DOHH2 (cell line): ENCODE measurements around the gene BCL3.

Source experiments
- H3F3A ChIP-seq: fragments of 200-600 bp; sonication (generic), shearing (Covaris generic); 2 replicates; pipeline ENCODE4 v1.6.0; 2016; ENCODE audit warnings: antibody characterized with exemption, mild to moderate bottlenecking; ENCODE audit not compliant: control insufficient read depth, insufficient read depth
- H3K27ac ChIP-seq: fragments of 200-600 bp; sonication (generic); 2 replicates; pipeline ENCODE4 v1.5.1; 2014; ENCODE audit warnings: low read depth, mild to moderate bottlenecking, low read length, moderate library complexity
- H3K27me3 ChIP-seq: fragments of 200-600 bp; sonication (generic); 2 replicates; pipeline ENCODE4 v1.6.1; 2014; ENCODE audit warnings: mild to moderate bottlenecking, low read length, mixed read lengths; ENCODE audit not compliant: control insufficient read depth
- H3K36me3 ChIP-seq: fragments of 200-600 bp; sonication (generic); 2 replicates; pipeline ENCODE4 v1.6.1; 2014; ENCODE audit warnings: mild to moderate bottlenecking, low read length, moderate library complexity, mixed read lengths; ENCODE audit not compliant: control insufficient read depth
- H3K4me1 ChIP-seq: fragments of 200-600 bp; sonication (generic); 2 replicates; pipeline ENCODE4 v1.6.1; 2014; ENCODE audit warnings: mild to moderate bottlenecking, low read length, mixed read lengths; ENCODE audit not compliant: control insufficient read depth
- H3K4me2 ChIP-seq: fragments of 200-600 bp; sonication (generic); 2 replicates; pipeline ENCODE4 v1.6.0; 2014; ENCODE audit warnings: mild to moderate bottlenecking, low read length, moderate library complexity
- H3K4me3 ChIP-seq: fragments of 200-600 bp; sonication (generic); 2 replicates; pipeline ENCODE4 v1.5.1; 2014; ENCODE audit warnings: mild to moderate bottlenecking, low read length, mixed read lengths
- H3K79me2 ChIP-seq: fragments of 200-600 bp; sonication (generic); 2 replicates; pipeline ENCODE4 v1.6.1; 2014; ENCODE audit warnings: mild to moderate bottlenecking, low read length, mixed read lengths; ENCODE audit not compliant: control insufficient read depth
- H3K9me2 ChIP-seq: fragments of 200-600 bp; sonication (generic); replicated peaks from 2 replicates; pipeline ENCODE4 v1.6.1; 2014; ENCODE audit warnings: mild to moderate bottlenecking, low read length, mixed read lengths; ENCODE audit not compliant: control insufficient read depth
- H3K9me3 ChIP-seq: fragments of 200-600 bp; sonication (generic); 2 replicates; pipeline ENCODE4 v1.6.1; 2014; ENCODE audit warnings: antibody characterized with exemption, low read length, mixed read lengths; ENCODE audit not compliant: control insufficient read depth, insufficient read depth
- H4K20me1 ChIP-seq: fragments of 200-600 bp; sonication (generic); 2 replicates; pipeline ENCODE4 v1.6.0; 2014; ENCODE audit warnings: low read depth, mild to moderate bottlenecking, antibody characterized with exemption, low read length, moderate library complexity; ENCODE audit not compliant: control insufficient read depth, insufficient read depth
- EZH2phosphoT487 ChIP-seq: fragments of 200-600 bp; sonication (generic); IDR thresholded peaks from 2 replicates; pipeline ENCODE4 v1.6.1; 2017; ENCODE audit warnings: borderline replicate concordance, mild to moderate bottlenecking, antibody characterized with exemption, low read length, moderate library complexity, mixed read lengths
- TF ChIP-seq, protein P1 (sequence below): fragments of 200-600 bp; sonication (generic); IDR thresholded peaks from one replicate; pipeline ENCODE4 v1.5.1; 2014; ENCODE audit warnings: antibody characterized with exemption, mild to moderate bottlenecking, low read depth, low read length; ENCODE audit not compliant: poor library complexity, severe bottlenecking

The BCL3 gene

GRCh38 chr19:44745887-44746600 is 2.5 kb upstream of the BCL3 start:
- no peak overlapping the region for H3K4me2 ChIP-seq

GRCh38 chr19:44746616-44746945 is 1.9 kb upstream of the BCL3 start:
- Histone ChIP-seq H3K36me3 (peaks cover 15% of the 10 kb centered on the region), H3K4me1 (peaks cover 44% of the 10 kb centered on the region), H3K9me3 (no peaks in the 10 kb centered on the region), H3K4me2 (peak overlapping the region; percentile 98), H3K27me3 (peaks cover 13% of the 10 kb centered on the region), H3F3A (peaks cover 16% of the 10 kb centered on the region), H3K79me2 (peaks cover 24% of the 10 kb centered on the region), H4K20me1 (no peaks in the 10 kb centered on the region), H3K27ac (no peak overlapping the region), H3K9me2 (no peaks in the 10 kb centered on the region), H3K4me3 (peak overlapping the region; percentile 91)
- TF ChIP-seq, protein P1, sequence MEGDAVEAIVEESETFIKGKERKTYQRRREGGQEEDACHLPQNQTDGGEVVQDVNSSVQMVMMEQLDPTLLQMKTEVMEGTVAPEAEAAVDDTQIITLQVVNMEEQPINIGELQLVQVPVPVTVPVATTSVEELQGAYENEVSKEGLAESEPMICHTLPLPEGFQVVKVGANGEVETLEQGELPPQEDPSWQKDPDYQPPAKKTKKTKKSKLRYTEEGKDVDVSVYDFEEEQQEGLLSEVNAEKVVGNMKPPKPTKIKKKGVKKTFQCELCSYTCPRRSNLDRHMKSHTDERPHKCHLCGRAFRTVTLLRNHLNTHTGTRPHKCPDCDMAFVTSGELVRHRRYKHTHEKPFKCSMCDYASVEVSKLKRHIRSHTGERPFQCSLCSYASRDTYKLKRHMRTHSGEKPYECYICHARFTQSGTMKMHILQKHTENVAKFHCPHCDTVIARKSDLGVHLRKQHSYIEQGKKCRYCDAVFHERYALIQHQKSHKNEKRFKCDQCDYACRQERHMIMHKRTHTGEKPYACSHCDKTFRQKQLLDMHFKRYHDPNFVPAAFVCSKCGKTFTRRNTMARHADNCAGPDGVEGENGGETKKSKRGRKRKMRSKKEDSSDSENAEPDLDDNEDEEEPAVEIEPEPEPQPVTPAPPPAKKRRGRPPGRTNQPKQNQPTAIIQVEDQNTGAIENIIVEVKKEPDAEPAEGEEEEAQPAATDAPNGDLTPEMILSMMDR: no peak
- TF ChIP-seq EZH2phosphoT487: no peak

More at GRCh38 chr19:44745887-44746600, 2.5 kb upstream of the BCL3 start:
- H3K9me2 ChIP-seq: no peaks in the 10 kb centered on the region
- peaks cover 9% of the 10 kb centered on the region for H3K36me3 ChIP-seq
- H3K27ac ChIP-seq: no peak overlapping the region
- no peaks in the 10 kb centered on the region for H3K9me3 ChIP-seq
- TF ChIP-seq EZH2phosphoT487: no peak
- TF ChIP-seq, protein P1: no peak
- H4K20me1 ChIP-seq: no peaks in the 10 kb centered on the region
- H3K4me3 ChIP-seq: no peak overlapping the region
- H3F3A ChIP-seq: peaks cover 12% of the 10 kb centered on the region
- peaks cover 21% of the 10 kb centered on the region for H3K79me2 ChIP-seq
- peaks cover 13% of the 10 kb centered on the region for H3K27me3 ChIP-seq
- peaks cover 44% of the 10 kb centered on the region for H3K4me1 ChIP-seq

DNA sequence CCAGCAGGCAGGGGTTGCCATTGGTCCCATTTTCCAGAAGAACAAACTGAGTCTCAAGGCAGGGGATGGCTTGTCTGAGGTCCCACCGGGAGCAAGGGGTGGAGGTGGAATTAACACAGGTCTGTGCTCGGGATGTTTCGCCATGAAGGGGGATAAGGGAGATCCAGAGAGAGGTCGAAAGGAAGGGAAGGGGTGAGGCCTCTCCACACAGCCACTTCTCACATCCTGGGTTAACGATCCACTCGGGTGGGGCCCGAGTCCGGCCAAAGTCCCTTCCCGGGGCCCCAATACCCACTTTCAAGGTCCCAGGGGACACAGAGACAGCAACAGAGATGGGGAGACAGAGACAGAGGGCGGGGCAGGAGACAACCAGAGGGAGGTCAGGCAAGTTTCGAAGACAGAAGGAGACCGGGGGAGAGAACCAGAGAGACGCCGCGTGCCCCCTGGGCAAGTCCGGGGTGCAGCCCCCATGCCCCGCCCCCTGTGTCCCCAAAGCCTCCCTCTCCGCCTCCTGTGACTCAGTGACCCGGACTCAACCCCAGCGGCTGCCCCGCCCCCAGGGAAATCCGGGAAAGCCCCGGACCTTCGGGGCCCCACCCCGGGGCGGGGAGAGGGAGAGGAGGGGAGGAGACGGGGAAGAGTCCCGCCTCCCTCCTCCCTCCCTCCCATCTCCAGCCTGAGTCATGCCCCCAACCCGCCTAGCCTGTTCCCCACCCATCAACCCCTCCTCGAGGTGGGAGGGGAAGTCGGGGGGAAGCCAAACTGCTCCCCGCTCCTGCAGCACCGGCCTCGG is 1.4 kb upstream of the BCL3 start:
- Histone ChIP-seq H3K4me1 (peaks cover 50% of the 10 kb centered on the region), H3F3A (peaks cover 21% of the 10 kb centered on the region), H3K4me3 (peak overlapping the region; percentile 91), H3K9me2 (no peaks in the 10 kb centered on the region), H3K36me3 (peaks cover 20% of the 10 kb centered on the region), H3K9me3 (no peaks in the 10 kb centered on the region), H4K20me1 (no peaks in the 10 kb centered on the region), H3K4me2 (peak overlapping the region; percentile 98), H3K27me3 (peaks cover 13% of the 10 kb centered on the region), H3K27ac (peak overlapping the region; percentile 91), H3K79me2 (peaks cover 24% of the 10 kb centered on the region)
- no peak for TF ChIP-seq EZH2phosphoT487
- TF ChIP-seq, protein P1: no peak
